BJ (cell line): ENCODE data around the gene PLN. TPM values are rescaled to one million over a fixed set of nuclear protein-coding genes. Genes with fewer than 3 reads are reported as not detected.

ENCODE experiments used
- CTCF ChIA-PET: fragments of 350-600 bp; formaldehyde crosslinking; extraction: SDS; loops from one replicate; lab custom pipeline; 2021; ENCODE audit warnings: antibody characterized with exemption, inconsistent platforms; lab: Yijun Ruan, JAX
- POLR2A ChIA-PET: fragments of 300-600 bp; sonication (Branson Sonifier 250); formaldehyde crosslinking; extraction: SDS; loops from one replicate; lab custom pipeline; 2021; ENCODE audit warnings: antibody characterized with exemption; lab: Charles Lee
- DNase-seq: peaks from one replicate; pipeline ENCODE4 v3.0.0-alpha.2; 2011; ENCODE audit warnings: low read depth
- H3K27me3 ChIP-seq: 2 replicates; pipeline ENCODE4 v1.6.0; 2011; ENCODE audit warnings: low read length; ENCODE audit not compliant: control insufficient read depth, insufficient read depth
- H3K36me3 ChIP-seq: 2 replicates; pipeline ENCODE4 v1.5.1; 2011; ENCODE audit warnings: low read length; ENCODE audit not compliant: control insufficient read depth, insufficient read depth
- H3K4me3 ChIP-seq: 2 replicates; pipeline ENCODE4 v1.5.1; 2011; ENCODE audit warnings: low read depth, mild to moderate bottlenecking, control low read depth, low read length
- CTCF ChIP-seq: IDR thresholded peaks from 2 replicates; pipeline ENCODE4 v1.5.1; 2011; ENCODE audit warnings: low read depth, mild to moderate bottlenecking, control low read depth, inconsistent platforms, low read length, moderate library complexity; ENCODE audit not compliant: insufficient read depth
- polyA plus RNA-seq: library from polyadenylated mRNA; depleted of rRNA; stranded (reverse); fragments of >200 nt; gene quantifications from 2 replicates; pipeline ENCODE4 v1.2.3, GENCODE V29; 2011

The PLN gene
- polyA plus RNA-seq, 1 experiment = 0.05 TPM

GRCh38 chr6:118586746-118587485 is 38.8 kb downstream of the PLN start:
- H3K27me3 ChIP-seq = no peaks in the 10 kb centered on the region
- no peak for DNase-seq
- ChIA-PET POLR2A (no interaction called here), CTCF (no interaction called here)
- no peak for TF ChIP-seq CTCF
- no peak overlapping the region for H3K4me3 ChIP-seq
- no peaks in the 10 kb centered on the region for H3K36me3 ChIP-seq

- no peak for DNase-seq
- TF ChIP-seq CTCF = no peak
- CTCF ChIA-PET = interaction anchor here (0.8 kb wide), 1 partner anchor 522 kb away, joined by 3 read pairs; no protein-coding TSS in a partner anchor
- Histone ChIP-seq H3K27me3 (no peaks in the 10 kb centered on the region), H3K4me3 (no peak overlapping the region), H3K36me3 (no peaks in the 10 kb centered on the region)
- POLR2A ChIA-PET = no interaction called here
Observed at GRCh38 chr6:118588626-118589025, 40.5 kb downstream of the PLN start.

- no peaks in the 10 kb centered on the region for H3K27me3 ChIP-seq
- TF ChIP-seq CTCF = no peak
- ChIA-PET POLR2A (no interaction called here), CTCF (no interaction called here)
- no peak overlapping the region for H3K4me3 ChIP-seq
- H3K36me3 ChIP-seq = no peaks in the 10 kb centered on the region
- no peak for DNase-seq
Observed at GRCh38 chr6:118589186-118589585, 41.1 kb downstream of the PLN start.

- H3K4me3 ChIP-seq = no peak overlapping the region
Observed at GRCh38 chr6:118589649-118590365, 41.7 kb downstream of the PLN start.

More at GRCh38 chr6:118589649-118590365, 41.7 kb downstream of the PLN start:
- ChIA-PET CTCF (no interaction called here), POLR2A (no interaction called here)
- TF ChIP-seq CTCF = no peak
- Histone ChIP-seq H3K36me3 (no peaks in the 10 kb centered on the region), H3K27me3 (no peaks in the 10 kb centered on the region)
- DNase-seq = no peak
